Subcutaneous adipose tissue (tissue), 4 donors: ENCODE data around the gene USP17L24. TPM values are rescaled to one million over a fixed set of nuclear protein-coding genes. Genes with fewer than 3 reads are reported as not detected.
"Not testable (repeated sequence)": the region's sequence is repeated elsewhere in the genome, so short reads cannot be mapped to it uniquely, and the experiment has no call there.

Source experiments
- CTCF ChIP-seq: fragments of 450-650 bp; IDR thresholded peaks from one replicate; pipeline ENCODE4 v1.5.1; 2016; ENCODE audit warnings: low read depth, mild to moderate bottlenecking, control low read depth, antibody characterized with exemption, moderate library complexity
- total RNA-seq, 4 donors: library from RNA; depleted of rRNA; stranded (reverse); fragments of >200 nt; gene quantifications; one replicate each; pipeline ENCODE4 v1.1.0, GENCODE V29; 2016

Gene USP17L24
- total RNA-seq, 4 donors from 2014 or later, result not detected

- TF ChIP-seq CTCF, result not testable (repeated sequence)
Measured at GRCh38 chr4:9362829-9363228, 37.9 kb downstream of the USP17L24 start, which contains the start of gene USP17L30. Gene USP17L30 (plus strand): TSS chr4:9363129. CDS start chr4:9363129, 0 bp downstream.

Other genes with a start within 250 kb of the USP17L24 start
- gene FAM90A26, start 154.8 kb upstream of the USP17L24 start, total RNA-seq, result not detected
- gene USP17L10, start 114.5 kb upstream of the USP17L24 start, total RNA-seq, result not detected
- gene USP17L11, start 109.8 kb upstream of the USP17L24 start, total RNA-seq, result not detected
- gene USP17L12, start 105.0 kb upstream of the USP17L24 start, total RNA-seq, result not detected
- gene USP17L13, start 100.3 kb upstream of the USP17L24 start, total RNA-seq, result not detected
- not detected for gene USP17L15, start 90.8 kb upstream of the USP17L24 start, total RNA-seq
- not detected for gene USP17L17, start 81.3 kb upstream of the USP17L24 start, total RNA-seq
- not detected for gene USP17L18, start 76.5 kb upstream of the USP17L24 start, total RNA-seq
- gene USP17L19, start 71.8 kb upstream of the USP17L24 start, total RNA-seq, result not detected
- not detected for gene USP17L20, start 67.0 kb upstream of the USP17L24 start, total RNA-seq
- gene USP17L21, start 62.3 kb upstream of the USP17L24 start, total RNA-seq, result not detected
- not detected for gene USP17L22, start 57.5 kb upstream of the USP17L24 start, total RNA-seq
- not detected for gene USP17L25, start 4.7 kb downstream of the USP17L24 start, total RNA-seq
- gene USP17L26, start 9.5 kb downstream of the USP17L24 start, total RNA-seq, result not detected
- not detected for gene USP17L5, start 14.2 kb downstream of the USP17L24 start, total RNA-seq
- gene USP17L27, start 19.0 kb downstream of the USP17L24 start, total RNA-seq, result not detected
- not detected for gene USP17L28, start 23.7 kb downstream of the USP17L24 start, total RNA-seq
- gene USP17L29, start 28.5 kb downstream of the USP17L24 start, total RNA-seq, result not detected
- gene USP17L30, start 38.0 kb downstream of the USP17L24 start, total RNA-seq, result not detected
- not detected for gene DEFB131A, start 119.2 kb downstream of the USP17L24 start, total RNA-seq